ENCODE measurements around the gene C1orf53. TPM values are rescaled to one million over a fixed set of nuclear protein-coding genes. Genes with fewer than 3 reads are reported as not detected.

The C1orf53 gene
- total and polyA plus RNA-seq, 2 of the 4 experiments (the other 2 are of a cell fraction), result 4.8 to 7.0 TPM

GRCh38 chr1:197896301-197896700, 6.1 kb upstream of the C1orf53 start:
- Histone ChIP-seq H3K9ac (ENCODE audit: low read depth, low read length) (no peak overlapping the region), H3K18ac (ENCODE audit: low read depth, low read length) (no peak overlapping the region), H2AK5ac (ENCODE audit: low read depth, low read length) (no peak overlapping the region), H3K4me3 (ENCODE audit: insufficient read depth, low read depth, low read length) (no peak overlapping the region), H2BK120ac (ENCODE audit: low read depth, low read length) (no peak overlapping the region), H2BK20ac (ENCODE audit: low read depth, low read length) (no peak overlapping the region), H3K4me2 (ENCODE audit: low read depth, low read length) (no peak overlapping the region), H3K56ac (ENCODE audit: extremely low read depth, insufficient read depth, low read length) (no peak overlapping the region), H2AFZ (replicated peaks; ENCODE audit: low read length, poor library complexity) (no peak overlapping the region), H3K36me3 (ENCODE audit: control insufficient read depth, insufficient read depth, low read length) (no peaks in the 10 kb centered on the region), H3K4me1 (ENCODE audit: control insufficient read depth, insufficient read depth, low read length) (no peaks in the 10 kb centered on the region), H3K9me3 (ENCODE audit: control insufficient read depth, insufficient read depth, low read length) (no peaks in the 10 kb centered on the region), H4K91ac (ENCODE audit: insufficient read depth, low read depth, low read length) (no peak overlapping the region), H2BK5ac (ENCODE audit: low read depth, low read length, poor library complexity, severe bottlenecking) (no peak overlapping the region), H4K20me1 (ENCODE audit: insufficient read depth, low read length) (no peaks in the 10 kb centered on the region), H4K8ac (ENCODE audit: low read depth in 2 of 2, low read length in 2 of 2) (no peak overlapping the region), H3K14ac (replicated peaks; ENCODE audit: low read depth, low read length) (no peak overlapping the region), H3K23ac (ENCODE audit: low read depth, low read length) (no peak overlapping the region), H3K27me3 (ENCODE audit: control insufficient read depth, insufficient read depth, low read length) (peaks cover 2% of the 10 kb centered on the region; the same call in 1 of the 2 replicates), H2AK9ac (replicated peaks; ENCODE audit: low read depth, low read length, poor library complexity) (no peak overlapping the region), H3K79me1 (ENCODE audit: low read depth in 1 of 2, low read length in 2 of 2) (no peaks in the 10 kb centered on the region), H3K4ac (ENCODE audit: low read depth, low read length) (no peak overlapping the region), H3K9me1 (ENCODE audit: insufficient read depth, low read length) (no peaks in the 10 kb centered on the region; the same call in 1 of the 2 replicates), H3K27ac (ENCODE audit: insufficient read depth, low read length) (no peak overlapping the region), H2BK15ac (ENCODE audit: low read depth, low read length) (no peak overlapping the region), H4K5ac (ENCODE audit: low read depth, low read length) (no peak overlapping the region)
- no peak for ATAC-seq (ENCODE audit: low read depth)
- no peak for DNase-seq
- no peak for TF ChIP-seq BHLHE40 (IDR thresholded peaks at IDR 0.05; ENCODE audit: low read depth, low read length)
- TF ChIP-seq ELK1 (IDR thresholded peaks at IDR 0.05; ENCODE audit: borderline replicate concordance, low read depth, low read length), result no peak
- TF ChIP-seq MXI1 (IDR thresholded peaks at IDR 0.05; ENCODE audit: borderline replicate concordance, low read depth, low read length), result no peak
- no peak for TF ChIP-seq MAFK (IDR thresholded peaks at IDR 0.05; ENCODE audit: low read depth, low read length)
- no peak for TF ChIP-seq POLR2A (IDR thresholded peaks at IDR 0.05; ENCODE audit: low read depth, low read length)
- TF ChIP-seq SMC3 (IDR thresholded peaks at IDR 0.05; ENCODE audit: low read depth, low read length), result no peak
- no peak for TF ChIP-seq NFE2L2 (IDR thresholded peaks at IDR 0.05; ENCODE audit: low read depth, low read length)
- no peak for TF ChIP-seq CHD1 (IDR thresholded peaks at IDR 0.05; ENCODE audit: low read depth, low read length)
- no peak for TF ChIP-seq CTCF (conservative IDR thresholded peaks at IDR 0.05; ENCODE audit: low read depth, low read length)
- no peak for TF ChIP-seq USF2 (IDR thresholded peaks at IDR 0.05; ENCODE audit: low read depth, low read length)
- no peak for TF ChIP-seq CEBPB (IDR thresholded peaks at IDR 0.05; ENCODE audit: low read depth, low read length)
- no peak for TF ChIP-seq FOS (IDR thresholded peaks at IDR 0.05; ENCODE audit: low read depth, low read length)
- intact Hi-C loops (cut with micrococcal nuclease) (no loop called here), dilution Hi-C loops (cut with HindIII; ENCODE audit: low sequenced_read_pairs, unreplicated experiment) (no loop called here), in situ Hi-C loops (cut with MboI; ENCODE audit: low sequenced_read_pairs) (no loop called here)
- BruUV-seq (replicated peaks), result no TSS peak
- ChIA-PET POLR2A (ENCODE audit: unreplicated experiment) (no interaction called here), CTCF (no interaction called here)
- WGBS, 2 experiments (ENCODE audit: extremely low coverage in 2 of 2, insufficient read length in 1 of 2), result 50% methylated on average over 1 of the region's 2 CpGs; no CpG with 5 or more reads in 1 of the 2 experiments
